GM21423 (cell line): ENCODE data around the gene UBA7.
"Not testable (repeated sequence)": the region's sequence is repeated elsewhere in the genome, so short reads cannot be mapped to it uniquely, and the experiment has no call there.

Experiments used
- ATAC-seq: cut with Tn5 transposase; IDR thresholded peaks from one replicate; pipeline ENCODE4 v1.9.1; 2021; ENCODE audit warnings: mild to moderate bottlenecking, moderate library complexity; ENCODE audit not compliant: unreplicated experiment

UBA7 gene

GRCh38 chr3:49813497-49814174, at the start of gene UBA7:
UBA7 (minus strand) TSS chr3:49813953; CDS start chr3:49813787, 166 bp downstream.
- peak; percentile 87 for ATAC-seq

- ATAC-seq: no peak
These were observed 46.0 kb upstream of the UBA7 start for GRCh38 chr3:49859576-49860305.

- ATAC-seq: peak; percentile 93
These were observed 42.6 kb upstream of the UBA7 start, which contains the start of gene TRAIP for GRCh38 chr3:49856181-49857005. TRAIP (minus strand) TSS chr3:49856564; CDS start chr3:49856453, 111 bp downstream.

GRCh38 chr3:49855662-49856061, 41.9 kb upstream of the UBA7 start:
- no peak for ATAC-seq

GRCh38 chr3:49845694-49846093, 31.9 kb upstream of the UBA7 start:
- no peak for ATAC-seq

GRCh38 chr3:49844464-49845183, 30.9 kb upstream of the UBA7 start:
- no peak for ATAC-seq

- no peak for ATAC-seq
These were observed 29.2 kb upstream of the UBA7 start for GRCh38 chr3:49842843-49843517.

GRCh38 chr3:49841806-49842205, 28.1 kb upstream of the UBA7 start:
- ATAC-seq: no peak

- no peak for ATAC-seq
These were observed 27.5 kb upstream of the UBA7 start for GRCh38 chr3:49841126-49841696.

GRCh38 chr3:49840388-49840787, 26.6 kb upstream of the UBA7 start:
- no peak for ATAC-seq

GRCh38 chr3:49839193-49839809, 25.5 kb upstream of the UBA7 start:
- ATAC-seq: no peak

- no peak for ATAC-seq
These were observed 17.6 kb upstream of the UBA7 start for GRCh38 chr3:49831341-49831740.

- ATAC-seq: no peak
These were observed 12.3 kb upstream of the UBA7 start for GRCh38 chr3:49826016-49826415.

- not testable (repeated sequence) for ATAC-seq
These were observed 9.4 kb upstream of the UBA7 start for GRCh38 chr3:49823131-49823530.

GRCh38 chr3:49812916-49813496, 747 bp downstream of the UBA7 start:
- ATAC-seq: no peak

- no peak for ATAC-seq
These were observed 6.2 kb downstream of the UBA7 start for GRCh38 chr3:49807431-49808114.

- no peak for ATAC-seq
These were observed 6.9 kb downstream of the UBA7 start for GRCh38 chr3:49806850-49807249.

GRCh38 chr3:49805897-49806701, 7.7 kb downstream of the UBA7 start:
- ATAC-seq: no peak
